GM19438 (cell line): ENCODE measurements around the gene JMJD4.
"Not testable (repeated sequence)": the region's sequence is repeated elsewhere in the genome, so short reads cannot be mapped to it uniquely, and the experiment has no call there.

ENCODE experiments used
- ATAC-seq: cut with Tn5 transposase; IDR thresholded peaks from one replicate; pipeline ENCODE4 v1.9.1; 2021; ENCODE audit warnings: low read depth; ENCODE audit not compliant: unreplicated experiment

Gene JMJD4

DNA sequence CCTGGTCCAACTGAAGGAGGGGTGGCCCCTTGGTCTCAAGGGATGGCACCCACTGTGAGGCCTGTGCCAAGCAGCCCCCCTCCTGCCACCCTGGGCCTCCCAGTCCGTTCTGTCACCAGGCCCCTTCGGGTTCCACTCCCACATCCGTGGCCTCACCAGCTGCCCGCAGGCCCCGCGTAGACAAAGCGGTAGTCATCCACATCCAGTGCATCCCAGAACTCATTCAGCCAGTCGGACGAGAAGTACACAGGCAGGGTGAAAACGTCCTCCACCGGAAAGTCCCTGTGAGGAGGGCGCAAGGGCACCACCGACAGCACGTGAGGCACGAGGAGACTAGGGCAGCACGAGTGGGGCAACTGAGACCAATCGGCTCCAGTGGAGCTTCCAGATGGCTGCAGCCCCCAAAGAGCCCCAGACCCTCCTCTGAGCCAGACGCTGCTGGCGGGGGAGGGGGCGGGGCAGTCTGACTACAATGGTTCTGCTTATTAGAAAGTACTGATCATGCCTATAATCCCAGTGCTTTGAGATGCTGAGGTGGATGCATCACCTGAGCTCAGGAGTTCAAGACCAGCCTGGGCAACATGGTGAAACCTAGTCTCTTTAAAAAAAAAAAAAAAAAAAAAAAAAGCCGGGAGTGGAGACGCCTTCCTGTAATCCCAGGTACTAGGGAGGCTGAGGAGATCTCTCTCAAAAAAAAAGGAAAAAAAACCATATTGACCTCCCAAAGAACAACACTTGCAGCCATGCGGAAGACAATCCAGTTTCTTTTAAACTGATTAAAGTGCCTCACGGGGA, 1.2 kb downstream of the JMJD4 start:
- no peak for ATAC-seq

DNA sequence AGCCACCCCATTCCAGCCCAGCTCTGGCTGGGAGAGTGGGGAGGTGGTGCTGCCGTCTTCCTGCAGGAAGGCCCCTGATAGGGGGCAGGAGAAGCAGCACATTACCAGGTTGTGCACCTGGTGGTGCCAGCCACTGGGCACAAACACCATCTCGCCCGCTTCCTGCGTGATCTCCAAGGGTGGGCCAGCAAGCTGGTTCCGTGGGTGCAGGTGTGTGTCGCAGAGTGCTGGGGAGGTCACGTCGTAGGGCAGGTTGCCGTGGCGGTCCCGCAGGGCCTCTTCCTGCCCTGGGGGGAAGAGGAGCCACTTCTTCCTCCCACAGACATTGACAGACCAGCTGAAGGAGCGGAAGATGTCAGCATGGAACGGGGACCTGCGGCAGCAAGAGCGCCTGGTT, 1.8 kb downstream of the JMJD4 start:
- no peak for ATAC-seq

- ATAC-seq: no peak
These were observed 2.4 kb downstream of the JMJD4 start for GRCh38 chr1:227732586-227733308.

- no peak for ATAC-seq
These were observed 3.2 kb downstream of the JMJD4 start for GRCh38 chr1:227731696-227732585.

DNA sequence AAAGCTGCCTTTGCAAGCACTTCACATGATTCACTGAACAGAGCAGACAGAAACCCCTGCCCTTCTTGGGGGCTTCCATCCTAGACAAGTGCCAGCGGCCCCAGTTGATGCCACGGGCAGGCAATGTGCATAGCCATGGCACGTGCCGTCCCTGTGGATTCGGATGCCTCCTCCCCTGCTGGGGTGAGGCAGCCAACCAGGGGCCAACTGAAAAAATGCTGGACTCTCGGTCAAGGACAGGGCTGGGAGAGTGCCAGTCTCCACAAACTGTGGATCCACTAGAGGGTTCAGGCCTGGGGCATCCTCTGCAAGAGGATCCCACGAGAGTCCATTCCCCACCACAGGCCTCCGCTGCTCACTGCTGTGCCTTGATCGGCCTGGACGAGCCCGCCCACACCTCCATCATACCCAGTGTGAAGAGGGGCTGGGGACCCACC, 3.8 kb downstream of the JMJD4 start:
- no peak for ATAC-seq

DNA sequence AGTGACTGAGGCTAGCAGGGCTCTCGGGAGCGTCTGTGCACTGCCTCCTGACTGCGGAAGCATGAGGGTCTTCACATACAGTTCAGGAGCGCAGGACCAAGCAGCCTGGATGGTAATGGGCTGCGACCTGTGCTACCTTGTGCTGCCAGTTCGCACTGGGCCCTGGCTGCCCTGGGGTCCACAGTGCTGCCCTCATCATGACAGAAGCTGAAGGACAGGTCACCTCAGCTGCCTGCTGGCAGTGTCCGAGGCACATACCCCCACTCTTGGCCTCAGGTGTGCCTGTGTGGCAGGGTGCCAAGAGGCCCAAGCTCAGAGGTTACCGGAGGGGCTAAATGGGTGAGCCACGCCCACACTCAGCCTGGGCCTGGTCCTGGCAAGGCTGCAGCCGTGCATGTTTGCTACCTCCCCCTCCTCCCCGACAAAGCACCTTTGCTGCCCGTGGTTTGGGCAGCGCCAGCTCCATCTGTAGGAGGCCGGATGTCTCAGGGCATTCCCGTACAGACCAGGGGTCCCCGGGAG, 4.4 kb downstream of the JMJD4 start:
- no peak for ATAC-seq

DNA sequence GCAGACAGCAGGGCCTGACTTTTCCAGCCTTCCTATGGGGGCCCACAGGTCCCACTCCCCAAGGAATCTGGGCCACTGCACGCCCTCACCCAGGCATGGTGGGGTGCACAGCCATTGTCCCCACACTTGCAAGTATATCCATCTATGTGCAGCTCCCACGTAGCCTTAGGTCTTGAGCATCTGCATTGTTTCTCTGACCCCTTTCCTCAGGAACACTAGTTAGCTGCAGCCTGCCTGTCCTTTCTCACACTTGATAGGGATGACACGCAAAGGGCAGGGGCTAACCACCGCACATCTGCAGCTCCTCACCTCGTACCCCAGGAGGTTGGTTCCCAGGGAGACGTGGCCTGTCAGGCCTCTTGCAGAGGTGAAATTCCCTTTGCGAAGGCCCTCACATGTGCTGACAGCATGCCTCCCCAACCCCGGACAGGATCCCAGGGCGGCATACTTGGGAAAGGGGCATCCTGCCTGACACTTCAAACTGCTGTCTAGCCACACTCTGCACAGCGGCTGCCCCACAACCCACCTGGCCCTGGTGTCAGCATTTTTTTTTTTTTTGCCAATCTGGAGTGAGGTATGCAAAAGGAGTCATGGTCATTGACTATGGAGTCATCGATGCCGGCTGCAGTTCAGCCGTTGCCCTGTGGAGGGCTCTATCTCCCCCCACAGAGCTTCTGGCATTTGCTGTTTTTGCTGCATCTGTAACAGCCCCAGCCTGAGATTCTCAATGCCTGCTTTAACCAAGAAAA, 5.0 kb downstream of the JMJD4 start:
- no peak for ATAC-seq

DNA sequence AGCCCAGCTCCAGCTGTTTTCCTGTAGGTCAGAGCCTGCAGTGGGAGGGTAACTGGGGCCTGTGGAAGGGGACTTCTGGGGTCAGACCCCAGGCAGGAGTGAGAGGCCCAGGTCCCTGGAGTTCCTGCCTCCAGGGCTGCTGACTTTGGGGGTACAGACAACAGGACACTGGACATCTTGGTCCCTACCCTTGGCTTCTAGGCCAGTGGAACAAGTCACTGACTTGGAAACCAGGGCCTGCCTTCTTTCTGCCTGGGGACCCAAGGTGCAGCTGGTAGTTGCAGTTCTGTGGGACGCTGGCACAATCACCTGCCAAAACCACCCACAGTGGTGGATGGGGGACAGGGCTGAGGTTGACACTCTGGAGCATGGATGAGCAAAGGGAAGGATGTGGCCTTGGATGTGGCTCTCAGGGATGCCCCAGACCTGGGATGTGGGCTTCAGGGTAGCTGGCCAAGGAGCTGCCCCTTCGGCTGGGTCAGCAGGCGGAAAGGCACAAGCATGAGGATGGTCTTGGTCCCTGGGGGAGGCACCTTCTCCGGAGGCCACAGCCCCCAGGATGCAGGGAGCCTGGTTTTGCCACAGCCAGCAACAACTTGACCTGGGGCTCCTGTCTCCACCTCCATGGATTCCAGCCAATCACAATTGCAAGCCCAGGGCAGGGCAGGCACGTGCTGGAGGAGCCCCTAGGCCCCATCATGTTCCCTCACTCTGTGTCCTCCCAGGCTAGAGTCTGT, 5.8 kb downstream of the JMJD4 start:
- ATAC-seq: peak; percentile 6

DNA sequence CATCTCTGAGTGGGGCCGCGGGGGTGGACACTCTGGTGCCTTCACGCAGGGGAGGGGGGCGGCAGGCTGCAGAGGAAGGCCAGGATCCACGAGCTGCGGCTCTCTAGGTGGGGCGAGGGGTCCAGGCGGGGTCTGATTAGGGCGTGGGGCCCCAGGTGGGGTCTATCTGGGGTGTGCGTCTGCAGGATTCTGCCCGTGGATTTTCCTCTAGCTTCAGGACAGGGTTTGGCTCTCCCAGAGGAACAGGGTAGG, 6.3 kb downstream of the JMJD4 start:
- ATAC-seq: peak; percentile 22

GRCh38 chr1:227728059-227728891, 6.8 kb downstream of the JMJD4 start:
- peak; percentile 45 for ATAC-seq

GRCh38 chr1:227726924-227727599, 8.0 kb downstream of the JMJD4 start:
- ATAC-seq: no peak

- ATAC-seq: no peak
These were observed 8.8 kb downstream of the JMJD4 start for GRCh38 chr1:227726318-227726717.

DNA sequence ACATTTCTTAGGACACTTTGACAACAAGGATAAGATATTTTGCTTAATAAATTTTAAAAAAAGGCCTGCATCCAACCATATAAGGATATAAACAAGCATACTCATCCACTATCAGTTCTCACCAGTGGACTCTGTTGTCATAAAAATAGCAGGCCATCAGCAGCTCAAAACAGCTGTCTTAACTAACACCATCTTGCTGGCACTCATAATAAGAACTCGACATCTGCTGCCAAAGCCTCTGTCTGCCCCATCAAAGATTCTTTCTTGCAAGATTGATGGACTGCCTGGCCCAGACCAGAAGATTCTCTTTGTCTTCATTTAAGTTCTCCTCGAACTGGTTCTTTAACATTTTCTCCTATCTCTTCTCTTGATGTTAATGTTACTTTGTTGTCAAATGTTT, 10.1 kb downstream of the JMJD4 start:
- ATAC-seq: no peak

- ATAC-seq: no peak
These were observed 11.6 kb downstream of the JMJD4 start for GRCh38 chr1:227723474-227723873.

- no peak for ATAC-seq
These were observed 16.2 kb downstream of the JMJD4 start for GRCh38 chr1:227718932-227719331.

GRCh38 chr1:227712648-227713047, 22.5 kb downstream of the JMJD4 start:
- no peak for ATAC-seq

GRCh38 chr1:227710474-227710873, 24.6 kb downstream of the JMJD4 start:
- not testable (repeated sequence) for ATAC-seq

DNA sequence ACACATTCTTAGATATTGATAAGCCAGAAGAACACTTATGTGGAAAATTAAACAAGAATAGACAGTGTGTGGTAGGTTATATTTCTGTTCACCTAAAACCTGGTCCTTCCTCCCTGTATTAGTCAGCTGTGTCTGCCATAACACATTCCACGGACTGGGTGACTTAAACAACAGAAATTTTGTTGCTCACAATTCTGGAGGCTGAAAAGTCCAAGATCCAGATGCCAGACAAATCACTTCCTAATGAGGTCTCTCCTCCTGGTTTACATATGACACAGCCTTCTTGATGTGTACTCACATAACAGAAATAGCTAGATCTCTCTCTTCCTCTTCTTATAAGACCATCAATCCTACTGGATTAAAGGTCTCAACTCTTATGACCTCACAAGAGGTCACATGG, 25.7 kb downstream of the JMJD4 start:
- ATAC-seq: no peak
